H1 (cell line): Measurements from ENCODE around the gene SYNPO. TPM values are rescaled to one million over a fixed set of nuclear protein-coding genes. Genes with fewer than 3 reads are reported as not detected.

Experiments
- CTCF ChIA-PET: fragments of 300-600 bp; sonication (Branson Sonifier 250); formaldehyde crosslinking; loops from one replicate; lab custom pipeline; 2021; ENCODE audit not compliant: partially characterized antibody; lab: Charles Lee
- POLR2A ChIA-PET: fragments of 300-600 bp; sonication (Branson Sonifier 250); formaldehyde crosslinking; loops from one replicate; lab custom pipeline; 2021; ENCODE audit warnings: inconsistent platforms; ENCODE audit not compliant: partially characterized antibody; lab: Charles Lee
- DNase-seq, 2 experiments: peaks; one replicate each; pipeline versions ENCODE4 v3.0.0 to v3.0.0-alpha.2; 2010 to 2022; ENCODE audit warnings: low spot score in 2 of 2, low read depth in 1 of 2, mixed read lengths in 1 of 2
- FAIRE-seq: peaks from 2 replicates; lab custom pipeline; 2011; peaks lifted over from hg19 to GRCh38; lab: Jason Lieb, UNC
- H2AFZ ChIP-seq: 2 replicates; pipeline ENCODE4 v1.8.1; 2012; ENCODE audit warnings: low read length, inconsistent platforms
- H2AK5ac ChIP-seq: 2 replicates; pipeline ENCODE4 v1.6.1; 2013; ENCODE audit warnings: low read depth, low read length
- H2BK120ac ChIP-seq: replicated peaks from 2 replicates; pipeline ENCODE3; 2013; ENCODE audit warnings: low read depth, low read length, inconsistent platforms
- H2BK12ac ChIP-seq: 2 replicates; pipeline ENCODE4 v1.6.1; 2013; ENCODE audit warnings: low read depth, low read length
- H2BK15ac ChIP-seq: 2 replicates; pipeline ENCODE4 v1.6.1; 2013; ENCODE audit warnings: low read length
- H2BK20ac ChIP-seq: 2 replicates; pipeline ENCODE4 v1.6.1; 2013; ENCODE audit warnings: low read length
- H2BK5ac ChIP-seq: 2 replicates; pipeline ENCODE4 v1.6.1; 2013; ENCODE audit warnings: low read depth, low read length
- H3K14ac ChIP-seq: 2 replicates; pipeline ENCODE4 v1.6.1; 2013; ENCODE audit warnings: inconsistent platforms; ENCODE audit not compliant: insufficient read length
- H3K18ac ChIP-seq: 2 replicates; pipeline ENCODE4 v1.6.1; 2013; ENCODE audit warnings: low read length; ENCODE audit errors: extremely low read depth
- H3K23ac ChIP-seq: 2 replicates; pipeline ENCODE4 v1.6.1; 2013; ENCODE audit warnings: inconsistent platforms; ENCODE audit not compliant: insufficient read length
- H3K23me2 ChIP-seq: 2 replicates; pipeline ENCODE4 v1.6.1; 2013; ENCODE audit warnings: low read depth, low read length
- H3K27ac ChIP-seq: 2 replicates; pipeline ENCODE4 v1.6.1; 2011; ENCODE audit warnings: low read depth, low read length, inconsistent platforms
- H3K27me3 ChIP-seq, 4 experiments: replicated peaks in 1 of 4; 1 replicate in 1 of 4; 2 replicates in 3 of 4; pipeline versions ENCODE4 v1.6.1 to v1.8.1; 2011 to 2013; ENCODE audit warnings: low read length in 3 of 4, mild to moderate bottlenecking in 3 of 4, inconsistent platforms in 2 of 4, mixed read lengths in 2 of 4, moderate library complexity in 1 of 4; ENCODE audit not compliant: control insufficient read depth in 3 of 4, insufficient read depth in 3 of 4; ENCODE audit errors: extremely low read depth in 1 of 4
- H3K36me3 ChIP-seq, 4 experiments: 2 replicates each; pipeline versions ENCODE4 v1.6.1 to v1.8.1; 2011 to 2013; ENCODE audit warnings: mild to moderate bottlenecking in 4 of 4, low read length in 3 of 4, moderate library complexity in 2 of 4, control low read depth in 1 of 4, inconsistent platforms in 1 of 4; ENCODE audit not compliant: insufficient read depth in 4 of 4, control insufficient read depth in 2 of 4
- H3K4ac ChIP-seq: replicated peaks from 2 replicates; pipeline ENCODE3; 2013; ENCODE audit warnings: low read length, low read depth, mixed read lengths, inconsistent platforms; ENCODE audit not compliant: insufficient read length
- H3K4me1 ChIP-seq, 4 experiments: replicated peaks in 1 of 4; 1 replicate in 1 of 4; 2 replicates in 3 of 4; pipeline versions ENCODE4 v1.6.1 to v1.8.1; 2011 to 2013; ENCODE audit warnings: low read length in 3 of 4, inconsistent platforms in 2 of 4, mixed read lengths in 1 of 4; ENCODE audit not compliant: insufficient read depth in 4 of 4, control insufficient read depth in 3 of 4
- H3K4me2 ChIP-seq, 2 experiments: 2 replicates each; pipeline versions ENCODE4 v1.6.1 to v1.8.1; 2011 to 2013; ENCODE audit warnings: low read depth in 2 of 2, low read length in 2 of 2, control low read depth in 1 of 2, inconsistent platforms in 1 of 2, mild to moderate bottlenecking in 1 of 2; ENCODE audit not compliant: insufficient read depth in 1 of 2
- H3K4me3 ChIP-seq, 4 experiments: fragments of 200-600, 300-600 bp in 1 of 4; sonication (generic), shearing (Covaris generic), sonication (Bioruptor Twin) in 1 of 4; 2 replicates each; pipeline versions ENCODE4 v1.5.1 to v1.8.1; 2011 to 2016; ENCODE audit warnings: low read length in 4 of 4, low read depth in 3 of 4, control low read depth in 2 of 4, inconsistent platforms in 2 of 4, mild to moderate bottlenecking in 2 of 4, mixed read lengths in 1 of 4, moderate library complexity in 1 of 4; ENCODE audit not compliant: insufficient read depth in 2 of 4; ENCODE audit errors: extremely low read depth in 1 of 4
- H3K56ac ChIP-seq: replicated peaks from 2 replicates; pipeline ENCODE3; 2013; ENCODE audit warnings: low read depth, mild to moderate bottlenecking, mixed read lengths, low read length, inconsistent platforms; ENCODE audit not compliant: insufficient read length
- H3K79me1 ChIP-seq: 2 replicates; pipeline ENCODE4 v1.6.1; 2013; ENCODE audit warnings: low read depth, low read length, control low read depth
- H3K79me2 ChIP-seq, 2 experiments: 2 replicates each; pipeline versions ENCODE4 v1.6.1 to v1.8.1; 2012 to 2013; ENCODE audit warnings: low read length in 2 of 2, mild to moderate bottlenecking in 2 of 2, inconsistent platforms in 1 of 2; ENCODE audit not compliant: insufficient read depth in 2 of 2, control insufficient read depth in 1 of 2
- H3K9ac ChIP-seq, 4 experiments: replicated peaks in 1 of 4; 1 replicate in 1 of 4; 2 replicates in 3 of 4; pipeline versions ENCODE4 v1.6.1 to v1.8.1; 2011 to 2013; ENCODE audit warnings: low read depth in 3 of 4, low read length in 3 of 4, control low read depth in 2 of 4, mild to moderate bottlenecking in 2 of 4, moderate library complexity in 2 of 4, inconsistent platforms in 1 of 4; ENCODE audit errors: extremely low read depth in 1 of 4
- H3K9me3 ChIP-seq, 2 experiments: 2 replicates each; pipeline versions ENCODE4 v1.6.1 to v1.8.1; 2012 to 2013; ENCODE audit warnings: mild to moderate bottlenecking in 2 of 2, moderate library complexity in 2 of 2, control low read depth in 1 of 2, inconsistent platforms in 1 of 2, low read depth in 1 of 2, low read length in 1 of 2, mixed read lengths in 1 of 2; ENCODE audit not compliant: insufficient read depth in 2 of 2
- H4K20me1 ChIP-seq, 2 experiments: replicated peaks in 1 of 2; 2 replicates each; pipeline versions ENCODE3 to v1.8.1; 2011 to 2013; ENCODE audit warnings: inconsistent platforms in 2 of 2, low read length in 2 of 2, mild to moderate bottlenecking in 1 of 2; ENCODE audit not compliant: insufficient read depth in 2 of 2, control insufficient read depth in 1 of 2
- H4K5ac ChIP-seq: 2 replicates; pipeline ENCODE4 v1.6.1; 2013; ENCODE audit warnings: low read length, low read depth, mixed read lengths, inconsistent platforms; ENCODE audit not compliant: insufficient read length
- H4K8ac ChIP-seq: 2 replicates; pipeline ENCODE4 v1.8.0; 2013; ENCODE audit warnings: mild to moderate bottlenecking, moderate library complexity, low read length, inconsistent platforms; ENCODE audit not compliant: insufficient read depth; ENCODE audit errors: extremely low read depth
- H4K91ac ChIP-seq: replicated peaks from 2 replicates; pipeline ENCODE3; 2013; ENCODE audit warnings: low read length, mixed read lengths, inconsistent platforms; ENCODE audit not compliant: insufficient read length
- ATF3 ChIP-seq: IDR thresholded peaks from 2 replicates; pipeline ENCODE4 v1.6.1; 2011; ENCODE audit warnings: low read depth, mild to moderate bottlenecking, low read length; ENCODE audit not compliant: insufficient read depth
- BACH1 ChIP-seq: IDR thresholded peaks from 2 replicates; pipeline ENCODE4 v1.6.1; 2012; ENCODE audit warnings: low read length, improper control_type of control experiment
- CHD2 ChIP-seq: IDR thresholded peaks from 2 replicates; pipeline ENCODE4 v1.6.1; 2012; ENCODE audit warnings: low read length, improper control_type of control experiment
- CREB1 ChIP-seq: IDR thresholded peaks from 2 replicates; pipeline ENCODE4 v1.6.1; 2012; ENCODE audit warnings: inconsistent platforms
- CTCF ChIP-seq, 3 experiments: IDR thresholded peaks; 1 replicate in 2 of 3; 2 replicates in 1 of 3; pipeline versions ENCODE4 v1.5.1 to v1.6.1; 2011; ENCODE audit warnings: low read length in 3 of 3, mild to moderate bottlenecking in 3 of 3, inconsistent platforms in 2 of 3, low read depth in 1 of 3, moderate library complexity in 1 of 3; ENCODE audit not compliant: insufficient read depth in 1 of 3; ENCODE audit errors: control extremely low read depth in 1 of 3
- HDAC2 ChIP-seq, 2 experiments: fragments of 300-600 bp in 1 of 2; sonication (generic) in 1 of 2; IDR thresholded peaks; 2 replicates each; pipeline ENCODE4 v1.6.1; 2011 to 2012; ENCODE audit warnings: low read depth in 2 of 2, low read length in 2 of 2, mild to moderate bottlenecking in 2 of 2, moderate library complexity in 2 of 2, borderline replicate concordance in 1 of 2, inconsistent platforms in 1 of 2
- JUN ChIP-seq: IDR thresholded peaks from 2 replicates; pipeline ENCODE4 v1.6.1; 2011; ENCODE audit warnings: low read depth, mild to moderate bottlenecking, improper control_type of control experiment, low read length
- POLR2A ChIP-seq, 2 experiments: IDR thresholded peaks; 1 replicate in 1 of 2; 2 replicates in 1 of 2; pipeline ENCODE4 v1.6.1; 2011; ENCODE audit warnings: low read depth in 2 of 2, low read length in 2 of 2, mild to moderate bottlenecking in 2 of 2; ENCODE audit errors: control extremely low read depth in 1 of 2
- RAD21 ChIP-seq, 2 experiments: IDR thresholded peaks in 1 of 2; conservative IDR thresholded peaks in 1 of 2; 2 replicates each; pipeline ENCODE4 v1.6.1; 2011; ENCODE audit warnings: low read depth in 2 of 2, low read length in 2 of 2, improper control_type of control experiment in 1 of 2, inconsistent platforms in 1 of 2, mild to moderate bottlenecking in 1 of 2, moderate library complexity in 1 of 2
- SUZ12 ChIP-seq: fragments of 200-600 bp; sonication (generic); IDR thresholded peaks from 2 replicates; pipeline ENCODE4 v1.6.1; 2012; ENCODE audit warnings: mild to moderate bottlenecking, inconsistent platforms, low read length, moderate library complexity, mixed read lengths
- TAF1 ChIP-seq: IDR thresholded peaks from 2 replicates; pipeline ENCODE4 v1.6.1; 2011; ENCODE audit warnings: mild to moderate bottlenecking, low read depth, low read length
- WGBS, 2 experiments: shearing (Covaris generic) in 1 of 2; methylation state at CpG; one replicate each; pipeline versions ENCODE4 v1.1.6 to v1.1.7; 2013 to 2015; ENCODE audit warnings: low lambda C conversion rate in 2 of 2, mixed read lengths in 2 of 2, inconsistent platforms in 1 of 2, low coverage in 1 of 2, missing lambda C conversion rate in 1 of 2; ENCODE audit not compliant: insufficient replicate concordance in 2 of 2, insufficient coverage in 1 of 2, insufficient read length in 1 of 2; ENCODE audit errors: extremely low coverage in 1 of 2, missing lambda C conversion rate in 1 of 2; 5-methylcytosine and 5-hydroxymethylcytosine counted together
- polyA plus RNA-seq, 7 experiments: library from polyadenylated mRNA; depleted of rRNA in 3 of 7; stranded (reverse) in 5 of 7; unstranded in 2 of 7; fragments of >200 nt in 5 of 7; fragments of 200-250 nt in 2 of 7; gene quantifications; 1 replicate in 5 of 7; 2 replicates in 1 of 7; 4 replicates in 1 of 7; pipeline versions ENCODE4 v1.2.1 to v1.2.3, GENCODE V29; 2011 to 2013; ENCODE audit warnings: missing spikeins in 2 of 7, mixed read lengths in 2 of 7
- total RNA-seq: library from RNA; stranded (reverse); fragmentation: NEBNext Ultra II Directional; extraction: Animal tissue kit (Norgen Biotek cat#: 25700); gene quantifications from 2 replicates; pipeline ENCODE4 v1.2.1, GENCODE V29; 2021

SYNPO gene
- total and polyA plus RNA-seq, 2 of the 8 experiments (the other 6 are each of a cell fraction or from before 2014, with no cell fraction given): 2.3 TPM

- no peaks in the 10 kb centered on the region for H3K79me2 ChIP-seq
- CTCF ChIA-PET: interaction anchor here (1.0 to 4.9 kb wide), 10 partner anchors 10 to 74 kb away, joined by 3 to 45 read pairs (median 4); no protein-coding TSS in a partner anchor
- no peak overlapping the region for H3K4me2 ChIP-seq
- no peak overlapping the region for H2BK15ac ChIP-seq
- H2BK20ac ChIP-seq: no peak overlapping the region
- H3K9ac ChIP-seq: no peak overlapping the region
- no peak overlapping the region for H4K91ac ChIP-seq
- H2BK120ac ChIP-seq: no peak overlapping the region
- no peak overlapping the region for H3K18ac ChIP-seq
- H2BK12ac ChIP-seq: no peak overlapping the region
- no peak overlapping the region for H3K56ac ChIP-seq
- no peaks in the 10 kb centered on the region for H3K36me3 ChIP-seq
- H3K9me3 ChIP-seq: no peaks in the 10 kb centered on the region
- H3K4ac ChIP-seq: no peak overlapping the region
- H4K20me1 ChIP-seq: no peaks in the 10 kb centered on the region
- no peaks in the 10 kb centered on the region; the same call in 1 of the 2 replicates for H3K23me2 ChIP-seq
- H2BK5ac ChIP-seq: no peak overlapping the region
- no peak overlapping the region for H2AFZ ChIP-seq
- H3K14ac ChIP-seq: no peak overlapping the region
- POLR2A ChIA-PET: interaction anchor here (0.7 to 1.4 kb wide), 4 partner anchors 38 to 229 kb away, joined by 3 read pairs; partner anchors contain the start of gene RPS14
- H3K4me1 ChIP-seq: peaks cover 0 to 18% (median 10%) of the 10 kb centered on the region in 4 experiments; a peak in 5 of 7 replicates
- H3K23ac ChIP-seq: no peak overlapping the region
- no peaks in the 10 kb centered on the region for H3K79me1 ChIP-seq
- DNase-seq: no peak
- 91% methylated on average over 9 of the region's 9 CpGs; no CpG with 5 or more reads in 1 of the 2 experiments for WGBS, 2 experiments
- H3K27me3 ChIP-seq: peaks cover 0 to 7% (median 0%) of the 10 kb centered on the region in 4 experiments; a peak in 3 of 7 replicates
- H3K27ac ChIP-seq: no peak overlapping the region
- no peak overlapping the region for H4K5ac ChIP-seq
- FAIRE-seq: no peak
- H3K4me3 ChIP-seq: no peak overlapping the region
- H2AK5ac ChIP-seq: no peak overlapping the region
- peak overlapping the region; percentile 28; the same call in 1 of the 2 replicates for H4K8ac ChIP-seq
- TF ChIP-seq JUN (no peak), CTCF (IDR thresholded peaks at IDR 0.05; ENCODE audit: control extremely low read depth in 1 of 3, insufficient read depth in 1 of 3, low read depth in 1 of 3, low read length in 3 of 3) (no peak), BACH1 (no peak), ATF3 (no peak), RAD21 (IDR thresholded peaks at IDR 0.05 in 1 of 2, conservative IDR thresholded peaks at IDR 0.05 in 1 of 2; ENCODE audit: low read depth in 2 of 2, low read length in 2 of 2) (no peak), CHD2 (no peak), SUZ12 (no peak), POLR2A (IDR thresholded peaks at IDR 0.05; ENCODE audit: control extremely low read depth in 1 of 2, low read depth in 2 of 2, low read length in 2 of 2) (no peak), CREB1 (no peak), TAF1 (no peak), HDAC2 (IDR thresholded peaks at IDR 0.05; ENCODE audit: borderline replicate concordance in 1 of 2, low read depth in 2 of 2, low read length in 2 of 2) (no peak)
Measured at GRCh38 chr5:150618163-150618562, 22.3 kb upstream of the SYNPO start.
